Central memory CD4-positive, alpha-beta T cell (primary cell): ENCODE measurements around the gene RGL1.

ENCODE experiments used
- DNase-seq: peaks from one replicate; pipeline ENCODE4 v3.0.0; 2022

Gene RGL1

DNA sequence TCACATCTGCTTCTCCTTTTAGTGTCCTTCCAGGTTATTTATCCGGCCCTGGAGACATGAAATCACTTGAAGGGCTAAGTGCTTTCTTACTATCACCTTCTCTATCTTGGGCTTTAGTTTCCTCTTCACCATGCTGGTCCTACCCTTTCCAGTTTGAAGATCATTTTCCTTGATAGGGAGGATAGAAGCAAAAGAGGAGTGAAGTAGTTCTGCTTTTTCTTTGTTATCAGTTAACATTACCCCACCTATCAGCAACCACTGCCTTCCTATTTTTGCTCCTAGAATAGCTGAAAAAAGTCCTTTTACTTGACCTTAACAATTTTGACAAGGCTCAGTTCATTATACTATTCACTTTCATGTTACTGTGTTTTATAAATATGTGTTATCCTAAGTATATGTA is 19.4 kb downstream of the RGL1 start:
- DNase-seq = no peak

DNA sequence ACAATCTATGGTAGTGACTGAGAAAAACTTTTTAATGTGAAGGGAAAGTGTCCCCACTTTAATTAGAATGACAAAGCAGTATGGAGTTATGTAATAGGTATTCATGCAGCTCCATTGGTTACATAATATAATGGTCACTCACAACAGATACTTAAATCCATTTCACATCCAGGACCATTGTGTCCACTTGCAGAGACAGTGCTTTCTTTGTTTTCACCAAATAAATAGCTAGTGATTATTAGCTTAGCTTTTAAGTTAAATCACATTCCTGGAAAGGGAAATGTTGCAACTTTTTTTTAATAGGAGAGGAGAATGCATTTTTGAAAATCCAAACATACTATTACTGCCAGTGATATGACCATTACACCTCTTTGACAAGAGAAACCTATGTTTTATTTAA is 22.9 kb downstream of the RGL1 start:
- no peak for DNase-seq

DNA sequence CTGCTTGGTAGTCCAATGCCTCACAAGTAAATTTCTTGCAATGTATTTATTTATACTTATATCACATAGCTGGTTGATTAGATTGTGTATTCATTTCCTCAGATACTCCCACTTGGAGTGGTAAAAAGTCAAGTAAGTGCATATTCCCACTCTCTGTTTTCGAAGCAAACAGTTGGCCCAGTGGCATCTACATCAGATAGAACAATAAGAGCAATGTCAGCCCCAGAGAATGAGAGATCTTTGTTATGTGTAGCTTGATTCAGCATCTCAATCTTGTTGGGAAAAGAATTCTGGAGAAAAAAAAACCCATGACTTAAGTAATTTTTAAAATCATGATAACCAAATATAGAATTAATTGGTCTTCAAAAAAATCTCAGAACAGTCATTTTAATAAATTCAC is 25.5 kb downstream of the RGL1 start:
- no peak for DNase-seq

DNA sequence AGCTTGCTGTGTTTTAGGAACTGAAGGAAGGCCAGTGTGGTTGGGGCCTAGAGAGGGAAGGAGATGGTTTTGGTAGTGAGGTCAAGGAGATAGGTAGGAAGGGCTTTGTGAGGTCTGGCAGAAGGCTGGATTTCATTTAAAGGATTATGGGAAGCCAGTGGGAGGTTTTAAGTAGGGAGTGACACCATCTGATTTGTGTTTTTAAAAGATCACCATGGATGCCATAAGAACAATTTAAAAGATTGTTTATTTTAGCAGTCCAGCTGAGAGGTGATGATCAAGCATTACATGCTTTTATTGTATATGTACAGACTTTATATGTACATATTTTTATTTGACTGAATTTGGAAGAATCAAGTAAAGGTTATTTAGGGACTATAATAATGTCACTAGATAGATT is 26.4 kb downstream of the RGL1 start:
- DNase-seq = no peak

DNA sequence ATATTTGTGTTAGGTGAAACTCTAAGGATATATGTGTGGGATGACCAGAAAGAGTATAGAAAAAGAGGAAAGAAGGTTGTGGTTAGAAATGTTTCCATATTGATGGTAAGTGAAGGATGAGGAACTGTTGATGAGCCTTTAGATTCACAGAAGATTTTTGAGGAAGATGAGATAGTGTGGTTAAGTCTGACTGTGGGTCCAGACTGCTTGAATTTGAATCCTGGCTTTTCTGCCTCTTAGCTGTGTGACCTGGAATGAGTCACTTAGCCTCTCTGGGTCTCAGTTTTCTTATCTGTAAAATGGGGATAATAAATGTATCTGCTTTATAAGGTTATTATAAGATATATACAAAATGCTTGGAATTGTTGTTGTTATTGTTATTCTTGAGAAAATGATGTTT is 27.5 kb downstream of the RGL1 start:
- DNase-seq = no peak

DNA sequence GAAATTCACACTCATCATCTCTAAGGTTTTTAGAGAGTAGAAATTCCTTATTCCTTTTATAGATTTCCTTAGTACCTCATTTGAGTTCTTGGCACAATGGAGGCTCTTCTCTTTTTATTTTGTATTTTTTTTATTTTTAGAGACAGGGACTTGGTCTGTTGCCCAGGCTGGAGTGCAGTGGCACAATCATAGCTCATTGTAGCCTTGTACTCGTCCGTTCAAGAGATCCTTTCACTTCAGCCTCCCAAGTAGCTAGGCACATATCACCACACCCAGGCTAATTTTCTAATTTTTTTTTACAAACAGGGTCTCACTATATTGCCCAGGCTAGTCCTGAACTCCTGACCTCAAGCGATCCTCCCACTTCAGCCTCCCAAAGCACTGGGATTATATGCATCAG is 29.6 kb downstream of the RGL1 start:
- DNase-seq = no peak

DNA sequence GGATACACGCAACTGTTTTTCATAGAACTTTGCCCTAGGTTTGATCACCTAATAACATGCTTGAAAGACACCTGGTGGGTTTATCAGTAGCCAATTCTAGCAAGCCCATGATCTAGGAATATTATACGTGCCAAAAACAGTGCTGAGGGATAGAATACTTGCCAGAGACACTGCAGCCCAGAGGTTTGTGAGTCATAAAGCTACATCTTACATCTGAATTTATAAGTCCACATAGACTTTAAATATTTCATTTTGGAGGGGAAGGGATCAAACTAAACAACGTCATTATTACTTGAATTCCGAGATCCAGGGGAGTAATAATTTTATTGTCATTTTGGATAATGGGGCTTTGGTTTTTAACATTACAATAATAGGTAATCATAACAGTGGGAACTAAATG is 31.7 kb downstream of the RGL1 start:
- DNase-seq = no peak

DNA sequence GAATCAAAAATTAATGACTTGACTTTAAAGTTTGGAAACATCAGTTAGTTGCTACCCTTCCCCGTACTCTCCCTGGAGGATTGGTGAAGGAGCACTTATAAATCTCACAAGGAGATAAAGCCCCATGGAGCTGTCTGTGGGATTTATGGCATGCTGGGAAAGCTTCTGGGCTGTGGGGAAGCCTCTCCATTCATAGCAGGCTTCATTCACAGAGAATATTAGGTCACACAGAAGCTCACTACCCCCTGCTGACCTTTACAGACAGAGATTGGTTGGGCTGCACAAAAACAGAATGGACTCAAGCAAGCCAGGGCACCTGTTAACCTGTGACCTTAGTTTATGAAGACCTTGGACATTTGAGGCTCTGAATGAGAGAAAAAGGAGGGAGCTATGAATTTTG is 32.1 kb downstream of the RGL1 start:
- DNase-seq = no peak

DNA sequence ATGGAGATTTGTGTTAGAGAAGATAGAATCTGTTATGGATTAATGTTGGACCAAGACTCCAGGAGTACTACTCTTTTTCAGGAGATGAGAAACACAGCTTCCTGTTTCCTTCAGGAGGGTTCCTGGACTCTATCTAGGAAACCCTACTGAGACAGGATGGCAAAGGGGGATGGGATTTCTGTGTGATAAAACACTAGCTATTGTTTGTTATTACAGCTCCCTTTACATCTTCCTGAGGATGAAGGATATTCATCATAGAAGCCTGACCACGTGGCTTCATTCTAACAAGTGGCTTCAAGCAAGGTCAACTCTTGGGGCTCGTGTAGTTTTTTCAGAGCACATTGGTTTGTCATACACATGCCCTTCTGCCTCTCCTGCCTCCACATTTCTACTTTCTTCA is 33.3 kb downstream of the RGL1 start:
- DNase-seq = no peak

DNA sequence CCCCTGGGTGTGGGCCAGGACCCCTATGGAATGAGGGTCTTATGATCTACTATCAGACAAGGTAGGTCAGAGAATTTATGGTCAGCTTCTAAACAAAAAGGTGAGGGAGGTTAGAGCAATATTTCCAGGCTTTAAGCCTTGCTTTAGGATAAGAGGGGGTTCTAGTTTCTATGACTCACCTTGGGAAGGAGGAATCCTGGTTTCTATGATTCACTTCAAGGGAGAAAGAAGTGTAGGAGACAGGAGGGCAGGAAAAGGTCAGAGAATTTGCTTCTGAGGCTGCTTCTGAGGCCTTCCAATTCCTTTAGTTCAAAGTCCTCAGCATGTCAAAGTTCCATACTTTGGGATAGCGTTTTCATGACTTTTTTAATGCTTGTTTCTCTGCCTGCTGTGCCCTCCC is 35.2 kb downstream of the RGL1 start:
- no peak for DNase-seq

DNA sequence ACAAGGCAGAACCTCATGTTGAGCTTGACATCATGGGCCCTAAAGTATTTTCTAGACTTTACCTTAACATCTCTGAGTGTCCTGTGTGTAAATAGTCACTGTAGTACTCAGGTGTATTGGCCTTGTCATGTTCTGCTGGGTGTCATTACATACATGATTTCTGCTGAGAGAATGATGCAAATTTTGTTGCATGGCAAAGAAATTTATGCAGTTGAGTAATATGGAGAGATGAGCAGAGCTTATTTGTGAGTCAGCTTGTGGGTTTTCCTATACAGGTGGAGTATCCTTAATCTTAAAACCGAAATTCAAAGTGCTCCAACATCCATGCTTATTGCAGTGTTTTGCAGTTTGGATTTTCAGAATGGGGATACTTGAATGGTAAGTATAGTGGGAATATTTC is 36.6 kb downstream of the RGL1 start:
- DNase-seq = no peak

DNA sequence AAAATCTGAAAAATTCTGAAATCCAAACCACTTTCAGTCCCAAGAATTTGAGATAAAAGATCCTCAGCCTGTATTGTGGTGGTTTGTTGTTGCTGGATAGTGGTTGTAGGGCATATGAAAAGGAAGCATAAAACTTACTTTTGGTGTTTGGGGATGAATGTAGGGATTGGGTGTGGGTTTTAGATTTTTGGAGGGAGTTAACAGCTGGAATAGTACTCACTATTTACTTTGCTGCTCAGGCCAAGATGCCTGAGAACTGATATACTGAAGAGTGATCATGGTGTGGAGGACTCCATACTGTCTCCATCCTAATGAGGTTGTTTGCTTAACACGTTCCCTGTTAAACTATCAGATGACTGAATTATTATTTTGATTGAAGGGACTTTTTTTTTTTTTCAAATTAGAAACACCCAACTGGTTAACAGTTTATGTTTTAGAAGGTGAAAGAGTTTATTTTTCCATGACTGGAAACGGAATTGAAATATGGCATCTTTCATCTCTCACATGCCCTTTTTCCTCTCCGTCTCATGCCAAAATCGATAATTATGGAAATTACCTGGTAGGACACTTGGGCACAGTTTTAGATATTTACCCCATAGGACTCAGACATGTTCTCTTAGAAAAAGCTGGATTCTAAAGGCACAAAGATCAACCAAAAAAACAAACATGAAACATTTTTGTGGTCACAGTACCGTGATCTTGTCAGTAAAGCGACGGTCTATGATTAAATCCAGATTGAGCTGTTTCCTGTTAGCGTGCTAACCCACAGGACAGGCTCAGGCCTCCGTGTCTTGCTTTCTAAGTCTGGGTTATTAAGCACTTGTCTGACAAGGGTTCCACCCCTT is 37.3 kb downstream of the RGL1 start:
- no peak for DNase-seq

DNA sequence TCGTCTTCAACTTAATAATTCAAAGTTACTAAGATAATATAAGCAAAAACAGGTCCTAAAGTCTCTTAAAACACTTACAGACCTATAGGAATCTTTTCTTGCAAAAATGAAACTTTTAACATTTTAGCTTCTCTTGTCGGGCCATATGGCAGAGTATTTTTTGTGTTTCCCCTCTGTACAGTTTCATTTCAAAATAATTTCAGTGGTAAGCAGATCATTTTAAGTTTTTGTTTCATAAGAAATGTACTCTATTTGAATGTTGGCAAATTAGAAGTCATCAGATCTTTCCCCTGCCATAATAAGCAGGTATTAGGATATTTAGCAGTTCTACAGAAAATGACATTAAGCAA is 37.9 kb downstream of the RGL1 start:
- no peak for DNase-seq

DNA sequence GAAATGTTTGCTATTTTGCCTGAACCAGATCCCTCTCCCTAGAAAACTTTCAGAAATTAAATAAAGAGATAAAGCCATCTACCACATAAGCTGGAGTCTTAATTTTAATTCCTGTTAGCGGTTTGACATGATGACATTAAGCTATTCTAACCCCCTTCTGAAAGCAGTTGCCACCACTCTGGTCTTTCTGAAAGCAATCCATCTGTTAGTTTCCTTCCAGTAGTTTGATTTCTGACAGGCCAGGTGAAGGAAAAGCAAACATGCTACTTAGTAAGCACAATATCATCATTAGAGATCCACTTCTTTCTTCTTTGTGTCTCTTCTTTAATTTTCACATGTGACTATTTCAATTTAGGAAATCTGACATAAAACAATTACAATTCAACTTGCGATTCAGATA is 39.9 kb downstream of the RGL1 start:
- DNase-seq = no peak

DNA sequence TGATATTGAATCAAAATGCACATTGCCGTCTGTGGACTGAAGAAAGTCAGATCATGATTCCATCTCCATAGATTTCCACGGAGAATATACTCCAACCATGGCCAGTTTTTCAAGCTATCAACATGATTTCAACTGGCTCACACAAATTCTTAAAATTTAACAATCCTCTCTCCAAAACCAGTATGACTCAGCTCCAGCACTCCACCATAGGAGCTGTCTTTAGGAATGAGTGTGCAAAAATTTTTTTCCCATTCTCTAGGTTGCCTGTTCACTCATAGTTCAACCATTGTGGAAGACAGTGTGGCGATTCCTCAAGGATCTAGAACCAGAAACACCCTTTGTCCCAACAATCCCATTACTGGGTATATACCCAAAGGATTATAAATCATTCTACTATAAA is 40.8 kb downstream of the RGL1 start:
- no peak for DNase-seq

DNA sequence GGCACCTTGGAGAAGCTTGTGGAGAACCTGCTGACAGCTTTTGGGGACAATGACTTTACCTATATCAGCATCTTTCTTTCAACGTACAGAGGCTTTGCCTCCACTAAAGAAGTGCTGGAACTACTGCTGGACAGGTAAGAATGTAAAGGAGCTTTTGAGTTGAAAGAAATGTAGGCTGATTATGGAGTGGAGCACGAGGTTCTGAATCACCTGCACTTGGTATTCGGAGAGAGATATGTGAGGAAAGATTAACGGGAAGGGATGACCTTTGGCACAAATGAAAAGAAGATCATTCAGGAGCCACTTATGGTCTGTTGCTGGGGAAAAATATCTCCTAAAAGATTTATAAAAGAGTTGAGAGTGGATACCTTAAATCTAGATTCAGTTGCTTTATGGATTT is 42.7 kb downstream of the RGL1 start:
- no peak for DNase-seq

DNA sequence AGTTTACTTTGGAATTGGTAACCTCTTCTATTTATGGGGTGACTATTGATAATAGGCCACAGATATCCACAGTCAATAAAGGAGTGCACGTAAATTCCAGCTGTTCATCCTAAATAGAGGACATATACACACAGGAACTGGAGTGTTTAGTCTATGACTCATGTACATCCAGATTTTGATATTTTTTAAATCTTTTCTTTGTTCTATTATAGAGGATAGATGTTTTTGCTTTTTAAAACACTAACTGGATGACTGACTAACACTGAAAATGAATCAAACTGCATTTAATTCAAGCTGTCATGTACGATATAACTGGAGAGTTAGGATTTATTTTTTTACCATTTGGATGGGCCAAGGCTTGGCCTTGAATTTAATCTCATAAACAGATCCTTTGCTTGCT is 45.9 kb downstream of the RGL1 start:
- no peak for DNase-seq

DNA sequence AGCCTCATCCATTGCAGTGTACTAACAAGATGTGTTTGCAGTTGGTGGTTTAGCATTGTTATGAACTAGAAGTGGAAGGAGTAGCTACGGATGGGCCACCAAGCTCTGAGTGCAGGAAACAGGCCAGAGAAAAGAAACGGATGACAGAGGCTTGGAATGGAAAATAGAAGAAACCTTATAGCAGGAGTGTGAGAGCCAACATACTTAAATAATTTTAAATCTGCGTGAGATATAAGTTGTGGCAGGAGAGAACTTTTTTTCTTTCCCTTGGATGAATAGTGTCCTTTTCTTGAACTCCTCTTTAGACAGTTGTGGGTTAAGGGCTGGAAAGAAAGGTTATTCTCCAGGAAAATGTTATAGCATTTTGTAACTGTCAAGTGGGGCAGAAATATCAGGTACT is 54.2 kb downstream of the RGL1 start:
- DNase-seq = no peak

DNA sequence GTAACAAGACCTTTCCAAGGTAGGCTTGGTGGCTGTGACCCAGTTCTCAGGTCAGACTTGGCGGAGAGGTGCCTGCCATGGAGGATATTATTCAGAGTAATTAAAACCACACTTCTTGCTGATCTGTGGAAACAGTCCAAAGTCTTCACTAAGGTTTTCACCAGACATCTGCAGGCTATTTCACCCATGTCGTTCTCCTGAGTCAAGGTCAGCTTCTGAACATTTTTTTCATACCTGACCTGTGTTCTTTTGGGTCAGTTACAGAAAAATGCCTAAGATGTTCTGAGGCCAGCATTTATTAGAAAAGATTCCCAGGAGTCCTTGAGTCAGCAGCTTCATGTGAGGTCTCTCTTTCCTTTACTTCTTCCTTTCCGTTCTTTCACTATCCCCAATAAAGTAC is 54.9 kb downstream of the RGL1 start:
- no peak for DNase-seq

DNA sequence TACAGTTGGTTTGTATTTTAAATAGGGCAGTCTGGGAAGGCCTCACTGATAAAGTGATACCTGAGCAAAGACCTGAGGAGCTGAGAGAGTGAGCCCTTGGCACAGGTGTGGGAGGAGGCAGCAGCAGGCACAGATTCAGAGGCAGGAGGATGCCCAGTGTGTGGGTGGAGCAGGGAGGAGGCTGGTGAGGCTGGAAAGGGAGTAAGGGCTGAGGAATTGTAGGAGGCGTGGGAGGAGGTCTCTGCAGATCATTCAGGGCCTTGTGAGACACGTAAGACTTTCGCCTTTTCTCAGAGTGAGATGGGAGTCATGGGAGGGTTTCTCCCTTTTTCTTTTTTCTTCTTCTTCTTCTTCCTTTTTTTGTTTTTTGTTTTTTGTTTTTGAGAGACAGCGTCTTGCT is 58.0 kb downstream of the RGL1 start:
- DNase-seq = no peak

DNA sequence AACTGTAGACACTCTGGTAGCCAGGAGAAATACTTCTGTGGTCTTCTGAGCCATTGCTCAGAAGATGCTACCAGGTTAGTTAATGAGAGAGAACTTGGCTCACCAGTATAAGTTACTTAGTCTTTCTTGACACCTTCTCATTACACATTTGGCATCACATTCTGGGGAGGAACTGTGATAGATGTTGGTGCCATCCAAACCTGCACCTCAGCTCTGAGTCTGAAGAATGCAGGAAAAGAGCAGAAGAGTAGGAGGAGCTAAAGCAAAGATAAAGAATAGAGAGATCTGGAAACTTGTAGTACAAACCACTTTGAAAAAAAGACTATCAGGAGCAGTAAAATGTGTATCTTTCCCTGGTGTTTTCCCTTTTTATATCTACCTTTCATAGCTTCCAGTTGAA is 58.9 kb downstream of the RGL1 start:
- DNase-seq = no peak

DNA sequence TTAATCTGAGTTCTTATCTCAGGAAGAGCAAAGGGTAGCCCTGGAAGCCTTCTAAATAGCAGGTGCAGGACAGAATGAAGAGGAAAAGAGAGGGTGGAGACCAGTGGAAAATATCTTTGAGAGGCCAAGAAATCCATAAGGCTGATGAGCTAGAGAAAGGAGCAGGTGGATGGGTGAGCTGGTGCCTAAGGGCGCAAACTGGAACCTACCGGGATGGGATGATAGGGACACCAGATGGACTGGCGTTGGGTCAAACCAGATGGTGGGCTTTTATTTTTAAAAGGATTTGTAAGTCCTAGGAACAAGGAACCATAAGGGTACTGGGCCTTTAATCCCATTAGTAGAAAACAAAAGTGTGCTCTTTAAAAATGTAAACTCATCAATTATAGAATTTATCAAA is 59.7 kb downstream of the RGL1 start:
- no peak for DNase-seq

DNA sequence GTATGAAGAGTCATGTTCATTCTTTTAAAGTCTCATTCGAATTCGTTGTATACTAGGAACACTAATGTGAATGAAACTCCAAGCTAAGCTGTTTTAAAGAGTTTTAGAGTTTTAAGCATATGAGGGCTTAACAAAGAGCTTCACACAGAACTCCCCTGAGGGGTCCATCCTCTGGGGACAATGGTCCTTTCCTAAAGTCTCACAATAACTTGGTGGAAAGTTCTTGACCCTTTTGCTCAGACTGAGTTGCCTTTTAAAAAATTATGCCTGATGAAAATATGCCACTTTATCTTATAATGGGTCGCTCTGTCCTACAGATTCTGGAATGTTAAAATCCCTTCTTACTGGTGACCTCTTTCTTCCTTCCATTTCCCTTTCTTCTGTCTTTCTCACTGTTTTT is 64.3 kb downstream of the RGL1 start:
- DNase-seq = no peak

DNA sequence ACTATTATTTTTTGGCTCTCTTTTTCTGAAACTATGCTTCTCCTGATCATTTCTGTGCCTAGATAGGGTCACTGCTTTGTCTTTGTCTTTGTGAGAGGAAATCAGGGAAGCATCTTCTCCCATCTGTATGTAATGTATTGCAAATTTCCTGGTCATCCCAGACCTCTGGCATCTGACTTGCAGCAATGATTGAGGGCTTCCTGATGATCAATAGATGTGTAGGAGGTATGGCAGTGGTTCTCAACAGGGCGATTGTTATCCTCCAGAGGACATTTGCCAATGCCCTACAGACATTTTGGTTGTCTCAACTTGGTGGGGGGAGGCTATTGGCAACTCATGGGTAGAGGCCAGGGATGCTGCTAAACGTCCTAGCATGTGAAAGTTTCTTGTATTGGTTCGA is 64.7 kb downstream of the RGL1 start:
- no peak for DNase-seq

DNA sequence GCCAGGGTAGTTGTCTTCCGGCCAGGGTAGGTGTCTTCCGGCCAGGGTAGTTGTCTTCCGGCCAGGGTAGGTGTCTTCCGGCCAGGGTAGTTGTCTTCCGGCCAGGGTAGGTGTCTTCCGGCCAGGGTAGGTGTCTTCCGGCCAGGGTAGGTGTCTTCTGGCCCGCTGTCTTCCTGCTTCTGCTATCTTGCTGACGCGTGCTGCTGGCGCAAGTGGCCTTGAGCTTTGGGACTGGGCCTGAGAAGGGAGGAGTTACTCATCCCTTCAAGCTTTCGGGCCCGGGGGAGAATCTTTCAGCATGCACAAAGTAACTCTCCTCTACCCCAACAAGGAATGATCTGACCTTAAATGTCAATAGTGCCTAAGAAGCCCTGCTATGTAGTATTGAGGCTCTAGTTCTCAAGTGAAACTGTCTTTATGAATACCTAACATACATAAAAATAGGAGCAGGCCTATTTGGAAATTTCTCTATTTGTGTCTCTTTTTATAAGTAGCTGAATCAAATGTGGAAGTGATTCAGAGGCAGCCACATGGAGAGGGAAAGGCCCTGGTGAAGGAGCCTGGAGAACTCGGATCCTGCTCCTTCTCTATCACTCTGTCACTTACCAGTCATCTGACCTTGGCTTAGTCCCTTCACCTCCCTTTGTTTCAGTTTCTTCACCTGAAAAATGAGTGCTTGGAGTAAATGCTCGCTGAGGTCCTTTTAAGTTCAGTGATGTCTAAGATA is 65.6 kb downstream of the RGL1 start:
- no peak for DNase-seq
